ENCODE measurements around the gene SLC9A8. TPM values are rescaled to one million over a fixed set of nuclear protein-coding genes. Genes with fewer than 3 reads are reported as not detected.

SLC9A8 gene
- total RNA-seq, 3 donors from 2014 or later = 15.9 to 26.9 (median 16.3) TPM

DNA sequence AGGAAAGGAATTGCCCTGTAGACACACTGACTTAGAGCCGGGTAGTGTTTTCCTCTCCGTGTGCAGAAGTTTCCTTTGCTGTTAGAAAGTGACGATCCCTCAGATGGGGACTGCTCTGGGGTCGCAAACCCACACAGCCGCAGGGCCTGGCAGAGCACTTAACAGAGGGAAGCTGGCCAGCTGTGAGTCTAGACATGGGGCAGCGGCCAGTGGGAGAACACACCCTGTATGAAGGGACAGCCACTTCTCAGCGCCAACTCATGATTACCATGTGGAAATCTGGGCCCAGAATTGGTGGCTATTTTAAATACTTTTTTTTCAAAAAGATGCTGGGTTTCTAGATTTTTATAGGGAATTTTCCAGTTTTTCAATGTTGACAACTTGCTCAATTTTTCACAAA is 39.4 kb downstream of the SLC9A8 start:
- no peaks in the 10 kb centered on the region for H3K9me3 ChIP-seq
- DNase-seq (no peak), ATAC-seq (no peak)
- TF ChIP-seq, protein P1, sequence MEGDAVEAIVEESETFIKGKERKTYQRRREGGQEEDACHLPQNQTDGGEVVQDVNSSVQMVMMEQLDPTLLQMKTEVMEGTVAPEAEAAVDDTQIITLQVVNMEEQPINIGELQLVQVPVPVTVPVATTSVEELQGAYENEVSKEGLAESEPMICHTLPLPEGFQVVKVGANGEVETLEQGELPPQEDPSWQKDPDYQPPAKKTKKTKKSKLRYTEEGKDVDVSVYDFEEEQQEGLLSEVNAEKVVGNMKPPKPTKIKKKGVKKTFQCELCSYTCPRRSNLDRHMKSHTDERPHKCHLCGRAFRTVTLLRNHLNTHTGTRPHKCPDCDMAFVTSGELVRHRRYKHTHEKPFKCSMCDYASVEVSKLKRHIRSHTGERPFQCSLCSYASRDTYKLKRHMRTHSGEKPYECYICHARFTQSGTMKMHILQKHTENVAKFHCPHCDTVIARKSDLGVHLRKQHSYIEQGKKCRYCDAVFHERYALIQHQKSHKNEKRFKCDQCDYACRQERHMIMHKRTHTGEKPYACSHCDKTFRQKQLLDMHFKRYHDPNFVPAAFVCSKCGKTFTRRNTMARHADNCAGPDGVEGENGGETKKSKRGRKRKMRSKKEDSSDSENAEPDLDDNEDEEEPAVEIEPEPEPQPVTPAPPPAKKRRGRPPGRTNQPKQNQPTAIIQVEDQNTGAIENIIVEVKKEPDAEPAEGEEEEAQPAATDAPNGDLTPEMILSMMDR (IDR thresholded peaks at IDR 0.05) = no peak
- intact Hi-C loops (cut with DNase I, micrococcal nuclease) = no loop called here
- peaks cover 4% of the 10 kb centered on the region for H3K36me3 ChIP-seq (ENCODE audit: low read depth)
- H3K4me3 ChIP-seq = no peak overlapping the region
- H3K4me1 ChIP-seq (ENCODE audit: low read depth) = no peaks in the 10 kb centered on the region

- ATAC-seq (no peak), DNase-seq (no peak)
- Histone ChIP-seq H3K36me3 (ENCODE audit: low read depth) (peaks cover 4% of the 10 kb centered on the region), H3K9me3 (no peaks in the 10 kb centered on the region), H3K4me1 (ENCODE audit: low read depth) (no peaks in the 10 kb centered on the region), H3K4me3 (no peak overlapping the region)
- TF ChIP-seq, protein P1 (IDR thresholded peaks at IDR 0.05) = no peak
- intact Hi-C loops (cut with DNase I, micrococcal nuclease) = no loop called here
Measured at GRCh38 chr20:49852522-49853080, 40.0 kb downstream of the SLC9A8 start.

DNA sequence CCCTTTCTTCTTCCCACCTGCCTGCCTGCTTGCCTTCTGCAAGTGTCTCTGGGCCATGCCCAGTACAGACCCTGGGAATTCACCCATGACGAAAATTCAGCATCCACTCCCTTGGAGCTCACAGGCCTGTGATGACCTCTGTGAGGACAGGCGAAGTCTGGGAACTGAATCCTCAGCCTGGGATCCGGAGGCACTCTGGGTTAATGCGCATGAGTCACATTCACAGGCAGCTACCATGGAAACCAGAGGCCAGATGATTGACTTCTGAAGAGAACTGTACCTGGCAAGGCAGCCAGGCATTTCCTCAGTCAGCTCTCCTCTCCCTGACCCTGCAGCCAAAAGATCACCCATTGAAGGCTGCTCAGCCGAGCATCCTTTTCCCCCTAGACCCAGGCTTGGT is 41.0 kb downstream of the SLC9A8 start:
- ATAC-seq = peak; percentile 15
- Histone ChIP-seq H3K4me3 (no peak overlapping the region), H3K36me3 (ENCODE audit: low read depth) (peaks cover 4% of the 10 kb centered on the region), H3K9me3 (no peaks in the 10 kb centered on the region), H3K4me1 (ENCODE audit: low read depth) (no peaks in the 10 kb centered on the region)
- DNase-seq = no peak
- TF ChIP-seq, protein P1 (IDR thresholded peaks at IDR 0.05) = no peak
- intact Hi-C loops (cut with DNase I, micrococcal nuclease) = no loop called here

DNA sequence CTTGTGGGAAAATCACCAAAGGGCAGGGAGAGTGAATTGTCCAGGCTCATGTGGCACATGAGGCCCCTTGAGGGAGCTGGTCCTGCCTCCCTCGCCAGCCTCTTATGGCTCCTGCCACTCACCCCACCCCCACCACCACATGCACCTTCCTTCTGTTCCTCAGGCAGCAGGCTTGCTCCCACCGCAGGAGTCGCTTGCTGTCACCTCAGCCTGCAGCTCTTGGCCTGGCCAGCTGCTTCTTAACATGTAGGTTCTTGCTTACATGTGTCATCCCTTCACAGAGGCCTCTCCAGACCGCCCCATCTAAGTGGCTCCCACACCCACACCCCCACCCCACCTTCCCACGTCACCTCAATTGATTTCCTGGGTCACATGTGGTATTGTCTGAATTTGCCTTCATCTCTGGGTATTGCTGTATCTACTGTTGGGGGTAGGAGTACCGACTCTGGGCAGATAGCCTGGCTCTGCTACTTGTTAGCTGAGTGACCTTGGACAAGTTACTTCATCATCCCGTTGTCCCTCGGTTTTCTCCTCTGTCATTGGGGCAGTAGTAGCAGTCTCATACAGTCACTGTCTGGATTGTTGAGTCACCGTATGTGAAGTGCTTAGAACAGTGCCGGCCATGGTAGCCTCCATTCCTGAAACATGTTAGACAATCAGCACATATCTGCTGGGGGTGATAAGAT is 41.7 kb downstream of the SLC9A8 start:
- Histone ChIP-seq H3K4me3 (no peak overlapping the region), H3K9me3 (no peaks in the 10 kb centered on the region), H3K36me3 (ENCODE audit: low read depth) (peaks cover 4% of the 10 kb centered on the region), H3K4me1 (ENCODE audit: low read depth) (no peaks in the 10 kb centered on the region)
- TF ChIP-seq, protein P1 (IDR thresholded peaks at IDR 0.05) = no peak
- intact Hi-C loops (cut with DNase I, micrococcal nuclease) = no loop called here
- no peak for ATAC-seq
- DNase-seq = no peak

DNA sequence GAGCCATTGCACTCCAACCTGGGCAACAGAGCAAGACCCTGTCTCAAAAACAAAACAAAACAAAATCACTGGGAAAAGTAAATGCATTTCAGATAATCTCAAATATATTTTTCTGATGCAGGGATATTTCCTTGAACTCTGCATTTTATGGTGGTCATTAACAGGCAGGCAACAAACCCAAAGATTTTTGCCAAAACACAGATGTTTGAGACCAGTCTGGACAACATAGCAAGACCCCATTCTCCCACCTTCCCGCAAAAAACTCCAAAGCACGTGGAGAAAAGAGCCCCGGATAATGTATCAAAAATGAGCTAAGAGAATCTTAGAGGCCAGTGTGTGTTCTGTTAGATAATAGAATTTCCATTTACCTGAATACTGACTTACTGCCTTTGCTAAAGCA is 44.3 kb downstream of the SLC9A8 start:
- intact Hi-C loops (cut with DNase I, micrococcal nuclease) = no loop called here
- no peak overlapping the region for H3K4me3 ChIP-seq
- no peaks in the 10 kb centered on the region for H3K4me1 ChIP-seq (ENCODE audit: low read depth)
- TF ChIP-seq, protein P1 (IDR thresholded peaks at IDR 0.05) = no peak
- no peak for ATAC-seq
- DNase-seq = no peak
- peaks cover under 1% of the 10 kb centered on the region for H3K36me3 ChIP-seq (ENCODE audit: low read depth)
- H3K9me3 ChIP-seq = no peaks in the 10 kb centered on the region
